ENCODE results near the gene OSBPL5.

GRCh38 chr11:3047637-3048036 lies 117.5 kb downstream of the OSBPL5 start:
- TF ChIP-seq CTCF (conservative IDR thresholded peaks at IDR 0.05; ENCODE audit: low read depth, low read length): no peak
- TF ChIP-seq EZH2 (IDR thresholded peaks at IDR 0.05; ENCODE audit: low read length, unreplicated experiment): no peak
- TF ChIP-seq EZH2phosphoT487 (IDR thresholded peaks at IDR 0.05; ENCODE audit: borderline replicate concordance, low read length): no peak
